Middle frontal gyrus (tissue), 1 donor: ENCODE data around the gene SCP2.

Experiments
- DNase-seq: peaks from one replicate; pipeline ENCODE4 v3.0.0-alpha.2; 2015; ENCODE audit warnings: low spot score; ENCODE audit errors: extremely low spot score

The SCP2 gene

GRCh38 chr1:52927212-52928014 lies at the start of gene SCP2:
Gene SCP2 (plus strand): TSS chr1:52927276. CDS start chr1:52927397, 121 bp downstream.
- peak; percentile 56 for DNase-seq

GRCh38 chr1:52877554-52877953 lies 49.5 kb upstream of the SCP2 start:
- DNase-seq, result no peak

GRCh38 chr1:52880206-52880605 lies 46.9 kb upstream of the SCP2 start:
- no peak for DNase-seq

GRCh38 chr1:52887483-52887882 lies 39.6 kb upstream of the SCP2 start:
- no peak for DNase-seq

- DNase-seq, result no peak
Observed at GRCh38 chr1:52892424-52893215, 34.5 kb upstream of the SCP2 start.

- no peak for DNase-seq
Observed at GRCh38 chr1:52899445-52899894, 27.6 kb upstream of the SCP2 start.

- DNase-seq, result no peak
Observed at GRCh38 chr1:52900402-52900801, 26.7 kb upstream of the SCP2 start.

GRCh38 chr1:52901384-52901783 lies 25.7 kb upstream of the SCP2 start:
- DNase-seq, result no peak

GRCh38 chr1:52904208-52904926 lies 22.7 kb upstream of the SCP2 start:
- no peak for DNase-seq

GRCh38 chr1:52904927-52905698 lies 22.0 kb upstream of the SCP2 start:
- DNase-seq, result no peak

GRCh38 chr1:52906135-52906603 lies 20.9 kb upstream of the SCP2 start:
- no peak for DNase-seq

GRCh38 chr1:52907068-52907811 lies 19.8 kb upstream of the SCP2 start:
- DNase-seq, result no peak

- no peak for DNase-seq
Observed at GRCh38 chr1:52907812-52908153, 19.3 kb upstream of the SCP2 start.

GRCh38 chr1:52911541-52911940 lies 15.5 kb upstream of the SCP2 start:
- no peak for DNase-seq

GRCh38 chr1:52913014-52913413 lies 14.1 kb upstream of the SCP2 start:
- DNase-seq, result no peak

GRCh38 chr1:52913537-52913936 lies 13.5 kb upstream of the SCP2 start:
- DNase-seq, result no peak

- DNase-seq, result no peak
Observed at GRCh38 chr1:52914463-52914862, 12.6 kb upstream of the SCP2 start.

GRCh38 chr1:52915211-52915854 lies 11.7 kb upstream of the SCP2 start:
- DNase-seq, result no peak

GRCh38 chr1:52915855-52916220 lies 11.2 kb upstream of the SCP2 start:
- no peak for DNase-seq
